ENCODE results near the gene ZBTB24.

ZBTB24 gene

GRCh38 chr6:109474995-109475394 lies 8.0 kb downstream of the ZBTB24 start:
- no peak for DNase-seq (ENCODE audit: low read depth in 2 of 2)
- no peak overlapping the region for H3K4me3 ChIP-seq (replicated peaks in 1 of 2; ENCODE audit: low read depth in 2 of 2, low read length in 2 of 2)
- TF ChIP-seq, protein P1, sequence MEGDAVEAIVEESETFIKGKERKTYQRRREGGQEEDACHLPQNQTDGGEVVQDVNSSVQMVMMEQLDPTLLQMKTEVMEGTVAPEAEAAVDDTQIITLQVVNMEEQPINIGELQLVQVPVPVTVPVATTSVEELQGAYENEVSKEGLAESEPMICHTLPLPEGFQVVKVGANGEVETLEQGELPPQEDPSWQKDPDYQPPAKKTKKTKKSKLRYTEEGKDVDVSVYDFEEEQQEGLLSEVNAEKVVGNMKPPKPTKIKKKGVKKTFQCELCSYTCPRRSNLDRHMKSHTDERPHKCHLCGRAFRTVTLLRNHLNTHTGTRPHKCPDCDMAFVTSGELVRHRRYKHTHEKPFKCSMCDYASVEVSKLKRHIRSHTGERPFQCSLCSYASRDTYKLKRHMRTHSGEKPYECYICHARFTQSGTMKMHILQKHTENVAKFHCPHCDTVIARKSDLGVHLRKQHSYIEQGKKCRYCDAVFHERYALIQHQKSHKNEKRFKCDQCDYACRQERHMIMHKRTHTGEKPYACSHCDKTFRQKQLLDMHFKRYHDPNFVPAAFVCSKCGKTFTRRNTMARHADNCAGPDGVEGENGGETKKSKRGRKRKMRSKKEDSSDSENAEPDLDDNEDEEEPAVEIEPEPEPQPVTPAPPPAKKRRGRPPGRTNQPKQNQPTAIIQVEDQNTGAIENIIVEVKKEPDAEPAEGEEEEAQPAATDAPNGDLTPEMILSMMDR (IDR thresholded peaks at IDR 0.05; ENCODE audit: low read depth, low read length), result no peak

- TF ChIP-seq, protein P1 (IDR thresholded peaks at IDR 0.05; ENCODE audit: low read depth, low read length), result no peak
- no peak for DNase-seq (ENCODE audit: low read depth in 2 of 2)
- H3K4me3 ChIP-seq (replicated peaks in 1 of 2; ENCODE audit: low read depth in 2 of 2, low read length in 2 of 2), result no peak overlapping the region
These were observed 9.9 kb downstream of the ZBTB24 start for GRCh38 chr6:109473120-109473519.

DNA sequence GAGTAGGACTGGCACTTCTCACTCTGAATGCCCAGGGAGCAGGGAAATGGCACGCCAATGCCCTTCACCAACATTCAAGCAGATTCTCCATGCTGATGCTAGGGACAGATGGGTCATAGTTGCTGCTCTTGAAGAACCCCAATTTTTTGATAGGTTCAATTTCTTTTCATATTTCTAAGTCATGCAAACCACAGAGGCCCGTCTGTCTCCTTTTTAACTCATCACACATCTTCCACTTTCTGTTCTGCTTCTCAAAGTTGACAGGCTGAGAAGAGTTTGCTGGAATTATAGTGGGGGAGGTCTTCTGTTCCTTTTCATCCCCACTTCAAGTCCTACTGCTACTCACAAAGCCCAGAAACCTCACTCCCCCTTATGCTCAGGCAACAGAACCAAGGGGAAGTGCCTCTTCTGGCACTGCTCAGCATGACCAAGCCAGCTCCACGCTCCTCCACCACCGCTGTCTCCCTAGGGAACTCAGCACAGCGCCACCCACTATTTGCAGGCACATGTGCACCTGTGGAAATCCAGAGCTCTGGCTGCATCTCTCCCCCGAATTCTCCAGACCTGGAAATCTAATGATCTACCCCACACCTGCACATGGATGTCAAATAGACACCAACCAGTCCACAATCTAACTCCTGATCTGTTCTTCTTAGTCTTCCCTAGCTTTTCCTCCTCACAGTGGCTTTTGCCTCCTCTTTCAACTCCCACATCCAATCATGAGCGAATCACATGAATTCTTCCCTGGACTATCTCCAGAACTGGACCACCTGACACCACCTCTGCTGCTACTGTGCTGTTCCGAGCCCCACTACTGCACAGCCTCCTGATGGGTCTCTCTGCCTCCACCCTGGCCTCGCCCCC lies 10.7 kb downstream of the ZBTB24 start:
- DNase-seq (ENCODE audit: low read depth in 2 of 2), result no peak
- no peak overlapping the region for H3K4me3 ChIP-seq (replicated peaks in 1 of 2; ENCODE audit: low read depth in 2 of 2, low read length in 2 of 2)
- TF ChIP-seq, protein P1 (IDR thresholded peaks at IDR 0.05; ENCODE audit: low read depth, low read length), result no peak

DNA sequence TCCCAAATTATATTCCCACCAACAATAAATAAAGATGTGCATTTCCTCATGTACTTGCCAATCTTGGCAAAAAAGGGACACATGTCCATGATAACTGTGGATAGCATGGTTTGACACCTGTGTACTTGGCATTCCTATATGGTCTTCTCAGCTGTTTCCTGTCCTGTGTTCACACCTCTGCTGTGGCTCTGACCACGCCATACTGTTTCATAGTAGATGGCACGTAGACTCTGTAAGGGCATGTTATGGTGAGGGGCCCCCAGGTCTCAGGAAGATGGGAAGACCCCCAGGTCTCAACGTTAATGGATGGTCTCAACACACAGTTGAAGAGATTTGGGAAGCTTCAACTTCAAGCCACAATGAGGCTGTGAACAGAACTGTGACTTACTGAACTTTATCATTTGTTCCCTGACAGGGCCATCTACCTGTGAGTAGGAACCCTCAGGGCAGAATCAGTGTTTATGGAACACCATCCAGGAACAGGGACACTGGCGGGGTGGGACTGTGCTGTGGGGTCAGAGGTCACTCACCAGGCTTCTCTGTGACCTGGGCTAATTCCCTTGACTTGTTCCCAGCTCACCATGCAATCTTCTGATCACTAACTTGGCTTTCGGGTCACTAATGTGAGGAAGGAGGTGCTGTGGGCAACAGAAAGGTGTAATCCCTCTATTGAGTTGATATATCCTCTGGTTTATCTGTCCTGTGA lies 11.8 kb downstream of the ZBTB24 start:
- no peak for DNase-seq (ENCODE audit: low read depth in 2 of 2)
- TF ChIP-seq, protein P1 (IDR thresholded peaks at IDR 0.05; ENCODE audit: low read depth, low read length), result no peak
- H3K4me3 ChIP-seq (replicated peaks in 1 of 2; ENCODE audit: low read depth in 2 of 2, low read length in 2 of 2), result no peak overlapping the region

DNA sequence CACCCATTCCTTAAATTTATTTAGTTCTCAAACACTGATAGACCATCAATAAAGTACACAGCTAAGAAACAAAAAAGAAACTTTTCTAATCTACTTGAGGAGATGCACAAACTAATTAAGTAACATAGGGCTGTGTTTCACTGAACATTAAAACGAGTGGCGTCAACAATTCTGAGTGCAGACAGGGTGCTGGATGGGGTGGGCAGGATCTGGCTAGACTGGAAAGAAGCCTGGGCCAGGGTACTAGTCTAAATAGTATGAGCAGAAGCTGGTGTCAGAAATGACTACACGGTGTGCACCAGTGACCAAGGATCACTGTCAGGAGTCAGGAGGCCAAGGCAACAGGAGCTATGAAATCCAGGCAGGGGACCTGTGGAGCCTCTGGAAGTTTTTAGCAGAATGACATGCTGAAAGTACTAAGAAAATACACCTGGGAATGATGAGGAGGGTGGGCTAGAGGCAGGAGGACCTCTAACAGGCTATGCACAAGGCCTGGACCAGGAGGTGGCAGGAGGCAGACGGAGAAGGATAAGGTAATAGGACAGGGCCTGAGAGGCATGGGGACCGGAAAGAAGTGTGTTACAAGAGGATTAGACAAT lies 13.3 kb downstream of the ZBTB24 start:
- TF ChIP-seq, protein P1 (IDR thresholded peaks at IDR 0.05; ENCODE audit: low read depth, low read length), result no peak

GRCh38 chr6:109467696-109468095 lies 15.3 kb downstream of the ZBTB24 start:
- H3K4me3 ChIP-seq (replicated peaks in 1 of 2; ENCODE audit: low read depth in 2 of 2, low read length in 2 of 2), result no peak overlapping the region
- DNase-seq (ENCODE audit: low read depth in 2 of 2), result no peak
- TF ChIP-seq, protein P1 (IDR thresholded peaks at IDR 0.05; ENCODE audit: low read depth, low read length), result no peak

More for the DNA sequence above, 13.3 kb downstream of the ZBTB24 start:
- no peak for DNase-seq (ENCODE audit: low read depth in 2 of 2)
- no peak overlapping the region for H3K4me3 ChIP-seq (replicated peaks in 1 of 2; ENCODE audit: low read depth in 2 of 2, low read length in 2 of 2)
